Stimulated activated CD8-positive, alpha-beta memory T cell treated with anti-CD3 and anti-CD28 coated beads, Interleukin-12 subunit alpha, Interleukin-12 subunit beta, amount 100 ng/mL, for 1 hour (primary cell): ENCODE measurements around the gene SPON1.

Experiments used
- DNase-seq: peaks from one replicate; pipeline ENCODE4 v3.0.0-alpha.2; 2020; ENCODE audit warnings: low read depth

SPON1 gene

GRCh38 chr11:13944016-13944415 is 18.5 kb upstream of the SPON1 start:
- no peak for DNase-seq

DNA sequence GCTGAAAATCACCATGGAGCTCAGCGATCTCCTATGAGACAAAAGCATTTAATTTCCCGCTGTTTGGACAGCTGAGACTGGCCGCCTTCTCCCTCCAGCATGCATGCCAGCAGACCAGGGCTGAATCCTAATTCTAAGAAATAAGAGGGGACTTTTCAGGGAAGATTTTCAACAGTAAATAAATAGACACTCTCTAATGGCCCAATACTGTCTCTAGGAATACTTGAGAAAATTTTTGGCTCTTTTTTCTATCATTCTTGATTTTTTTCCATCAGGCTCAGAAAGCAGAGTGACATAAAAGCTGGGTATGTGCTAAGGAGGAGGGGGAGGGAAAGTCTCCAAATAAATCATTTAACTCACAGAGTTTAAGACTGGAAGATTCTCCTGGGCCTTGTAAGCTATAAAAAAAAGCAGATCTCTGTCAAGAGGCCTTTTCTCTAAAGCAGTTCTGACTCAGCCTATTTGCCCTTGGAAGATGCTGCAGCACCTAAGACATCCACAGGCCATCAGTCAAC is 17.6 kb upstream of the SPON1 start:
- no peak for DNase-seq

- no peak for DNase-seq
Observed at GRCh38 chr11:13947379-13947778, 15.1 kb upstream of the SPON1 start.

DNA sequence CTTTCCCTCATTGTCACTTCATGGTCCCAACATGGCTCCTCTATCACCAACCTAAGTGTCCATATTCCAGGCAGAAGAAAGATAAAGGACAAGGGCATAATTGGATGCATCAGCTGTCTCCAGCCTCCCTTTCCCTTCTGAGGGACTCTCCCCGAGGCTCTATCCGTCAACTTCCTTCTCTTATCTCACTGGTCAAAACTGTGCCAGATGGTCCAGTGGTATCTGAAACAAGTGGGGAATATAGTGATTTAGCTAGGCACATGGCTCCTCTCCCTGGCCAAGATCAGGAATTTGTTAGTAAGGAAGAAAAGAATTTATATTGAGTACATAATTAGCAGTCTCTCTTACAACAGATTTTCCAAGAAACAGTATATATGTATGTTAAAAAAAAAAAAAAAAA is 12.6 kb upstream of the SPON1 start:
- no peak for DNase-seq

DNA sequence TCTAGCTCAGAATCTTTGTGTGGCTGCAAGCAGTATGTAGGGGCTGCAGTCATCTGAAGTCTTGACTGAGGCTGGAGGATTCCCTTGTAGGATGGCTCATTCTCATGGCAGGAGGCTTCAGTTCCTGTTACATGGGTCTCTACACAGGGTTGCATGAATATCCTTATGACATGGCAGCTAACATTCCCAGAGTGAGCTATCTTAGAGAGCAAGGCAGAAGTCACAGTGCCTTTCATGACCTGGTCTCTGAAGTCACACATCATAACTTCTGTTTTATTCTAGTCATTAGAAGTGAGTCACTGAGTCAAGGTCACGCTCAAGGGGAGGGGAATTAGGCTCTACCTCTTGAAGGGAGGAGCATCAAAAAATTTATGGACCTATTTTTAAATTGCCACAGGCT is 10.3 kb upstream of the SPON1 start:
- no peak for DNase-seq

GRCh38 chr11:13952668-13953067 is 9.9 kb upstream of the SPON1 start:
- no peak for DNase-seq

- no peak for DNase-seq
Observed at GRCh38 chr11:13954591-13954990, 7.9 kb upstream of the SPON1 start.

DNA sequence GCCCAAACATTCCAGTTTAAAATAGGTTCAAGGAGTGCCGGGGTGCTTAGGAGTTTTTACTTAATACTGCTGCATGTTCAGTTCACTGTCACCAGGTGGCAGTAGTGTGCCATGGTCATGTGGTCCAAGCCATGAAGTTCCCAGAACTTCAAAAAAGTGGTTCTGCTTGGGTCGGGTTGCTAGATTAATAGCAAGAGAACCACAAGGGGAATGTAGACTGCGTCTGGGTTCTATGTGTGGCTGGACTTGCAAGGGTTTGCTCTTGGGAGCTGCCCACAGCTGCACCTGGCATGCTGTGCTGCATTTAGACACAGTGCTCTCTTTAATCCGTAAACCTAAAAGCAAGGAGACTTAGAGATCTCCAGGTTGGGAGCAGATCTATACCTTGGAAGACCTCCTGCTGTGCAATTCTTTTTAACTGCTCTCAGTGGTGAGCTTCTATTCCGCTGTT is 6.5 kb upstream of the SPON1 start:
- DNase-seq, result peak; percentile 46

DNA sequence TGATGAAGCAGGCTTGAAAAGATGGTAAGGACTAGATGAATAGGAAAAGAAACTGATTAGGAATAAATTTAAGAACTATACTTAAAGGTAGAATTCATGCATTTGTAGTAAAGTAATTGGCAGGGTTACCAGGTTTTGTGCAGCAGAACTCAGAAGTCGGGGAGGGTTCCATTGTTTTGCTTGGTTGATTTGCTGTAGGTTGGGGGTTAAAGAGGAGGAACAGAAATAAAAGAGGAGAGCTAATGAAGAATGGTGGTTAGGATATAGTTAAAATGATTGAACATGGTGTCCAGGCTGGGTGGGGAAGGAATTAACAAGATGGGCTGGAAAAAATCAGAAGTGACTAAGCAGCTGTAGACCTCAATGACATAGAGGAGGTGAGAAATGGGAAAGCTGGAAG is 5.5 kb upstream of the SPON1 start:
- DNase-seq, result no peak

GRCh38 chr11:13958641-13959400 is 3.7 kb upstream of the SPON1 start:
- no peak for DNase-seq

DNA sequence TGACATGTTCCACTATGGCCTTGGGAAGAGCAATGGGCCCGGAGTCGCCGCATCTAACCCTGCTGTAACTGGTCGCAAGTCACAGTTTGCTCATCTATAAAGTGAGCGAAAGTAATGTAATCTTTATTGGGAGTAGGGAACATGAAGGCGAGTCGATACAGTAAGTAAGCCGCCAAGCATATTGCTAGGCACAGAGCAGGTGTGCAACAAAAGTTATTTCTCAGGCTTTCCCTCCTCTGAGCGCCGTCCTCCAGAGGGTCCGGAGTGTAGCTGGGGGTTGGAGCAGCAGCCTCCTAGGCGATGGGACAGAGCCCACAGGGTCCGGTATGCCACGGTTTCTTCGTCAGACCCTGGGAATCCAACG is 343 bp upstream of the SPON1 start:
- no peak for DNase-seq

- DNase-seq, result no peak
Observed at GRCh38 chr11:13963169-13963948, 836 bp downstream of the SPON1 start.

- no peak for DNase-seq
Observed at GRCh38 chr11:13963949-13964770, 1.6 kb downstream of the SPON1 start.

- no peak for DNase-seq
Observed at GRCh38 chr11:13964771-13965074, 2.2 kb downstream of the SPON1 start.

- no peak for DNase-seq
Observed at GRCh38 chr11:13965337-13965736, 2.8 kb downstream of the SPON1 start.

DNA sequence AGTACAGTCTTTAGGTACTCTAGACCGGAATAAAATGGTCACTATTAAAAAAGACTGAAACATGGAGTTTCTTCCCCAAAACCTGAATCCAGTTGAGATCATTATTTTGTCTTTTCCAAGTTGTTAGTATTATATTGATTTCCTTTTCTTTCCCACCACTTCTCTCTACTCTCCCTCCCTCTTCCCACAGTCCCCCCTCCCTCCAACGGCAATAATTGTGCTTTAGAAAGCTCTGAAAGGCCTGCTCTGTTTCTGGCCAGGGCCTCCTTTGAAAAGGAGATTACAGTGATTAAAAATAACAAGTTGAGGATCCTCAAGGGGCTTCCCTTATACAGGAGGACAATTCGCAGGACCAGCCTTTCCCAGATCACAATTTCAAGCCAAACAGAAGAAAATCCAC is 3.5 kb downstream of the SPON1 start:
- no peak for DNase-seq

DNA sequence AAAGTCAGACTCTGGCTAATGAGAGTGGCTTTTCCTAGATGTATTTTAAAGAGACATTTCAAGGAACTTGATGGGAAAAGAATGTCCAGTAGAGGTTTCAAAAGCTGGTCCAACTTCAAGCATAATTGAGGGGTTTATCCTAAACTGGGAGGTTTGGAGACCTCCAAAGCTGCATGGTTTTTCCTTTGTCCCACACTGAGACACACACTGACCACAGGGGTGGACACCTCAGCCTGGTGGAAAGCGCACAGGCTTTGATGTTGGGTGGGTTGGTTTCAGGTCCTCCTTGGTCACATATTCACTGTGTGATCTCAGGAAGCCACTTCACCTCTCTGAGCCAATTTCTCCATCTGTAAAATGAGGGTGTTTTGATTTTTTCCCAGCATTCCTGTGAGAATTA is 4.0 kb downstream of the SPON1 start:
- DNase-seq, result no peak

DNA sequence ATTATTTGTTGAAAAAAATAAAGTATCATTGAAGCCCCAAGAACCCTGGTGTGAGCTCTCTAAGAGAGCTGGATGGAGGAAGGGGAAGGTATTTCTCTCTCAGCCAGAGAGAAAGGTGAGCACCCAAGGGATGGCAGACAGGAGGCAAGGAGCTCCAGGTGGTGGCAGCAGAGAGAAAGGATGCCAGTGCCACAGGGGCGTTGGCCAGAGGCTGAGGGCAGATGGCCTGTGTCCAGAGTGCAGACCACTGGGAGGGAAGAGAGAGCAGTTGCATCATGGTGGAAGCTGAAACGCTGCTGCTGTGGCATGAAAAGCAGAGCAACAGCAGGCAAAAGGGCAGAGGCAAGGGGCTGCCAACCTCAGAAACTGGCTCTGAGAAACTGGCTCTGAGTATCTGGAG is 8.5 kb downstream of the SPON1 start:
- no peak for DNase-seq

- no peak for DNase-seq
Observed at GRCh38 chr11:13972043-13972910, 9.8 kb downstream of the SPON1 start.

GRCh38 chr11:13972944-13973343 is 10.4 kb downstream of the SPON1 start:
- DNase-seq, result no peak

- no peak for DNase-seq
Observed at GRCh38 chr11:13974631-13975030, 12.1 kb downstream of the SPON1 start.
